ENCODE measurements around the gene ASPM. TPM values are rescaled to one million over a fixed set of nuclear protein-coding genes. Genes with fewer than 3 reads are reported as not detected.

Gene ASPM
- total and polyA plus RNA-seq, 2 donors (not counting 1 experiment from before 2014, with no cell fraction given) = 0.13 to 0.27 TPM

GRCh38 chr1:197195100-197195499 is 48.6 kb upstream of the ASPM start:
- CTCF ChIA-PET = no interaction called here
- POLR2A ChIA-PET = no interaction called here
- Mint-ChIP-seq H3K27ac (no peak overlapping the region), H3K4me3 (no peak overlapping the region), H3K4me1 (peaks cover 51% of the 10 kb centered on the region), H3K27me3 (no peaks in the 10 kb centered on the region), H3K9me3 (ENCODE audit: insufficient read depth) (no peaks in the 10 kb centered on the region)
- H3K27me3 ChIP-seq (replicated peaks in 1 of 4; ENCODE audit: control extremely low read depth in 1 of 4, control insufficient read depth in 3 of 4, insufficient read depth in 4 of 4, low read length in 3 of 4) = no peaks in the 10 kb centered on the region
- no peak overlapping the region for H2AFZ ChIP-seq (ENCODE audit: insufficient read depth, low read depth, low read length, poor library complexity, severe bottlenecking)
- no peak overlapping the region for H3K4me3 ChIP-seq (ENCODE audit: control extremely low read depth in 1 of 5, extremely low read depth in 1 of 5, insufficient read depth in 1 of 5, low read depth in 2 of 5, low read length in 4 of 5)
- intact Hi-C loops (cut with micrococcal nuclease) = no loop called here
- no peak for ATAC-seq (ENCODE audit: low read depth)
- H3K79me2 ChIP-seq (ENCODE audit: control insufficient read depth, insufficient read depth, low read length) = peaks cover 14% of the 10 kb centered on the region
- TF ChIP-seq CTCF (IDR thresholded peaks at IDR 0.05) (no peak), EZH2 (IDR thresholded peaks at IDR 0.05; ENCODE audit: borderline replicate concordance, insufficient read depth, low read depth, low read length, poor library complexity, severe bottlenecking) (no peak)
- H3K4me2 ChIP-seq (replicated peaks; ENCODE audit: low read depth, low read length, poor library complexity, severe bottlenecking) = no peak overlapping the region
- DNase-seq = no peak
- H3K27ac ChIP-seq (ENCODE audit: low read length in 2 of 2) = no peak overlapping the region
- no peaks in the 10 kb centered on the region for H4K20me1 ChIP-seq (ENCODE audit: control insufficient read depth, insufficient read depth, low read length, poor library complexity, severe bottlenecking)
- peaks cover 8 to 30% of the 10 kb centered on the region in 2 donors for H3K4me1 ChIP-seq (ENCODE audit: control insufficient read depth in 2 of 2, insufficient read depth in 2 of 2, low read length in 2 of 2)
- no peak overlapping the region for H3K9ac ChIP-seq (ENCODE audit: low read length)
- no peaks in the 10 kb centered on the region for H3K9me3 ChIP-seq (ENCODE audit: control extremely low read depth in 1 of 3, control insufficient read depth in 2 of 3, insufficient read depth in 1 of 3, low read length in 2 of 3)
- H3K36me3 ChIP-seq (replicated peaks in 1 of 2; ENCODE audit: control extremely low read depth in 1 of 2, control insufficient read depth in 1 of 2, extremely low read depth in 1 of 2, insufficient read depth in 2 of 2, low read length in 1 of 2) = peaks cover 0 to 10% of the 10 kb centered on the region in 2 experiments

DNA sequence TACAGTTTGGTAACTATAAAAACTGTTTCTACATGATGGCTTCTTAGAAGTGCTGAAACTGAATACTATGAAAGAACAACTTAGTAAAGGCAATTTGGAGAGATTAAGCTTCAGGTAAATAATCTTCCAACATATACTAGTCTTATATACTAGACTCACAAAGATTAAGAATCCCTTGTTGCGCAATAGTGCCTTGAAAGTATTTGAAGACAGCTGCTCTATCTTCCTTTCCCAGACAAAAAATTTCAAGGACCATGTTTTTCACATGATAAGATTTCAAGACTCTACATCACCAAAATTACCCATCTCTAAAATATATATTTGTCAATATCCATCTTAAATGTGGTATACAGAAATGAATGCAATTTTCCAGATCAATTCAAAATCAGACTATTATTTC is 37.7 kb upstream of the ASPM start:
- Histone ChIP-seq H3K4me1 (ENCODE audit: control insufficient read depth in 2 of 2, insufficient read depth in 2 of 2, low read length in 2 of 2) (peaks cover 9 to 11% of the 10 kb centered on the region in 2 donors), H3K27ac (ENCODE audit: low read length in 2 of 2) (peak overlapping the region in 1 of 2 donors; percentile 31), H3K9me3 (ENCODE audit: control extremely low read depth in 1 of 3, control insufficient read depth in 2 of 3, insufficient read depth in 1 of 3, low read length in 2 of 3) (no peaks in the 10 kb centered on the region), H3K36me3 (replicated peaks in 1 of 2; ENCODE audit: control extremely low read depth in 1 of 2, control insufficient read depth in 1 of 2, extremely low read depth in 1 of 2, insufficient read depth in 2 of 2, low read length in 1 of 2) (peaks cover 18 to 42% of the 10 kb centered on the region in 2 experiments), H3K27me3 (replicated peaks in 1 of 4; ENCODE audit: control extremely low read depth in 1 of 4, control insufficient read depth in 3 of 4, insufficient read depth in 4 of 4, low read length in 3 of 4) (no peaks in the 10 kb centered on the region), H3K9ac (ENCODE audit: low read length) (no peak overlapping the region), H3K79me2 (ENCODE audit: control insufficient read depth, insufficient read depth, low read length) (peaks cover 12% of the 10 kb centered on the region), H3K4me2 (replicated peaks; ENCODE audit: low read depth, low read length, poor library complexity, severe bottlenecking) (no peak overlapping the region), H2AFZ (ENCODE audit: insufficient read depth, low read depth, low read length, poor library complexity, severe bottlenecking) (no peak overlapping the region), H3K4me3 (ENCODE audit: control extremely low read depth in 1 of 5, extremely low read depth in 1 of 5, insufficient read depth in 1 of 5, low read depth in 2 of 5, low read length in 4 of 5) (no peak overlapping the region), H4K20me1 (ENCODE audit: control insufficient read depth, insufficient read depth, low read length, poor library complexity, severe bottlenecking) (no peaks in the 10 kb centered on the region)
- Mint-ChIP-seq H3K4me1 (peaks cover 21% of the 10 kb centered on the region), H3K27ac (no peak overlapping the region), H3K27me3 (no peaks in the 10 kb centered on the region), H3K4me3 (no peak overlapping the region), H3K9me3 (ENCODE audit: insufficient read depth) (no peaks in the 10 kb centered on the region)
- intact Hi-C loops (cut with micrococcal nuclease) = loop anchor here (5.0 kb wide), 1 partner anchor 343 kb away; no protein-coding TSS in a partner anchor
- ATAC-seq (ENCODE audit: low read depth) = no peak
- ChIA-PET CTCF (no interaction called here), POLR2A (no interaction called here)
- DNase-seq = no peak
- no CpG with 5 or more reads among the region's 1 CpG for WGBS (ENCODE audit: insufficient coverage)
- TF ChIP-seq CTCF (IDR thresholded peaks at IDR 0.05) (no peak), EZH2 (IDR thresholded peaks at IDR 0.05; ENCODE audit: borderline replicate concordance, insufficient read depth, low read depth, low read length, poor library complexity, severe bottlenecking) (no peak)

All from B cell (primary cell).